Stimulated activated CD4-positive, alpha-beta T cell treated with anti-CD3 and anti-CD28 coated beads, Interleukin-12 subunit alpha, Interleukin-12 subunit beta, amount 100 ng/mL, for 24 hours (primary cell): ENCODE data around the gene HTRA3.

ENCODE experiments used
- DNase-seq, 2 experiments: peaks; one replicate each; pipeline ENCODE4 v3.0.0-alpha.2; 2020; ENCODE audit warnings: low read depth in 2 of 2

Gene HTRA3

DNA sequence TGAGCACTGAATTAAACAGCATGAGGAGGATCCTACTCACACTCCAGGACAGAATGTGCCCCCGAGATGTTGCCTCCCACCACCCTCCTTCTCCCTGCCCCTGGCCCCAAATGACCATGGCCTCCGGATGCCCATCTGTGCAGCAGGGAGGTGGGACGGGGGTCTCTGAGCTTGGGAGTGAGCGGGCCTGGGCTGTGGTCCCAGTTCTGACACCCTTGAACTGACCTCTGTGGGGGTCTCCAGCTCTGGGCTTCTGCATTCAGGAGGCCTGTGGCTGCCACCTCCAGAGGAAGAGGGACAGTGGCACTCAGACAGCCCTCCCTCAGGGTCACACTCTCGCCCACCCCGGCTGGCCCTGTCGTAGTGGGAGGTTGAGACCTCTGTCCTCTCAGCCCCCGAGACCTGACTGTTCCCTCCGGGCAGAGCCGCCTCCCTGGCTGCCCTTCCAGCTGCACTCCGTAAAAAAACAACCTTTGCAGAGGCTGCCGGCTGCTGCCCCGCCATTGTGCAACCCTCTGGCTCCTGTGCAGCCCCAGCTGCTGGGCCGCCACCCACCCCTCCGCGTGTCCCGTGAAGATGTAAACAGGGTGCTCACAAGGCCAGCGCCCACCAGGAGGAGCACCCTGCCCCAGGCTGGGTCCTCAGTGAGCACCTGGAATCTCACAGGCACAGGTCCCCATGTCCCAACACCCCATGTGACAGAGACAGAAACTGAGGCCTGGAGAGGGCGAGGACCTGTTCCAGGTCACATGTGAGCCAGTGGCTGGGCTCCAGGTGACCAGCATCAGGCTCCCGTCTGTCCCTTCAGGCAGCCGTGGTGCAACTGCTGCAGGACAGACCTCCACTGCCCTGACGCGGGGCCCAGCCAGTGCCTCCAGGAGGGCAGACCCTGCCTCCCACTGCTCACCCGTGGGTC, 39.6 kb downstream of the HTRA3 start:
- no peak for DNase-seq

DNA sequence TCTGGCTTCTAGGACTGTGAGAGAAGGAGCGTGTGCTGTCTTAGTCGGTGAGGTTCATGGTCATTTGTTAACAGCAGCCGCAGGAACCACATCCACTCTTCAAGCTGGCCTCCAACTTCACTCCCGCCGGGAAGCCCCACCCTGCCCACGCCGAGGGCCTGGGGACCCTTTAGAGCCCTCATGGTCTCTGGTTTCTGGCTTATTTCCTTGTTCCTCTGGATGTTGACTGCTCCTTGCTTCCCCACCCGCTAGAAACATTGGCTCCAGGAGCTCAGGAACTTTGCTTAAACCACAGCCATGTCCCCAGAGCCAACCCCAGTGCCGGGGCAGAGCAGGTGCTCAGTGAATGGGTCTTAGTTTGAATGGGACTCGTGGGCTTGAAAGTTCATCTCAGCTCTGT, 40.8 kb downstream of the HTRA3 start:
- no peak for DNase-seq

DNA sequence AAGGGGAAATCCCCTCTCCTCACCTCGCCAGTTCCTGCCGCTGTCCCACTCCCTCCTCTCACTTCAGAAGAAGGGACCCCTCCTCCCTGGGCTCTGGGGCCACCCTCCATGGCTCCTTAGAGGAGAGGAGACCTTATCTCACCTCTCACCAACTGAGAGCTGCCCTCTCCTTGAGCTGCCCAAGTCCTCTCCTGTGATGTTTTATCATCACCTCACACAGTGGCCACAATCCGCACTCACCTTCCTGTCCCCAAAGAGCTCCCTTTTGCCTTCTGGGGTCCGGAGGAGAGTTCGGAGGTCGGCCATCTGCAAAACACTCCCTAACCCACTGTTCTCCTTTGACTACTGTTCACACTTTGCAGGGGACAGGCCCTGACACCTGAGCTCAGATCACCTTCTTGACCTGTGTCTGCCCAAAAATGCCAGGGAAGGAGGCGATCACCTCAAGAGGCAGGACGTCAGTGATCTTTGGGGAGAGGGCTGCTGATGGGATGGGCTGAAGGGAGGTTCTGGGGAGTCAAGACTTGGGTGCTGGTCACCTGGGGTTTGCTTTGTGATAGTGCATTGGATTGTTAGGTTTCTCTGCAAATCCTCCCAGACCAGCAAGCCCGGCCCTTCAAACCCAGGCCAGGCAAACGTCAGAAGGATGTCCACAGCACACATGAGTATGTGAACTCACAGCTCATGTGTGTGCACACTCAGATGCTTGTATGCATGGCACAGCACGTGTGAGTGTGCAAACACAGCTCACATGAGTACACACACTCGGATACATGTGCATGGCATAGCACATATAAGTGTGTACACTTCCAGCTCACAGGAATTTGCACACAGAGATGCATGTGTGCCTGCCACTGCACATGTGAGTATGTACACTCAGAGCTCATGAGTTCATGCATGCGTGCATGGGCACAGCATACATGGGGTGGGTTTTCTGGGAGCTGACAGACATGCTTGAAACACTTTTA, 41.8 kb downstream of the HTRA3 start:
- no peak for DNase-seq

DNA sequence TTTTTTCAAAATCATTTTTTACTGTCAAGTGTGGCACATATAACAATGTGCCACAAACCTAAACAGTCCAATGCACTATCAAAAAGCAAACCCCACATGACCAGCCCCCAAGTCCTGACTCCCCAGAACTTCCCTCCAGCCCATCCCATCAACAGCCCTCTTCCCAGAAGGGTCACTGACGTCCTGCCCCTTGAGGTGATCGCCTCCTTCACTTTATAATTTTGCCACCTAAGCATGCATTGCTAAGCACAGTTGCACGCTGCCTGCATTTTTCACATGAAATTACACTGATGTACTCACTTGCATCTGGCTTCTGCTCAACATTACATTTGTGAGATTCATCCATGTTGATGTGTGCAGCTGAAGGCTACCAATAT, 42.5 kb downstream of the HTRA3 start:
- no peak for DNase-seq

DNA sequence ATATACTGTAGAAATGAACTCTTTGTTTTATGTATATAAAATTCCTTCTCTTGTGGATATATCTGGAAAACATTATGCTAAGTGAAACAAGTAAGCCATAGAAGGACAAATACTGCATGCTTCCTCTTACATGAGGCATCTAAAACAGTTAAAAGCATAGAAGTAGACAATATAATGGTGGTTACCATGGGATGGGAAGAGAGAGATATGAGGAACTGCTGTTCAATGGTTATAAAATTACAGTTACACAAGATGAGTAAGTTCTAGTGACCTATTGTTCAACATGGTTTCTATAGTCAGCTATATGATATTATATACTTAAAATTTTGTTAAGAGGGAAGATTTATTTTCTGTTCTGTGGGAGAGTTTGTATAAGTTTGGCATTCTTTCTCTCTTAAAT, 43.4 kb downstream of the HTRA3 start:
- DNase-seq = no peak

DNA sequence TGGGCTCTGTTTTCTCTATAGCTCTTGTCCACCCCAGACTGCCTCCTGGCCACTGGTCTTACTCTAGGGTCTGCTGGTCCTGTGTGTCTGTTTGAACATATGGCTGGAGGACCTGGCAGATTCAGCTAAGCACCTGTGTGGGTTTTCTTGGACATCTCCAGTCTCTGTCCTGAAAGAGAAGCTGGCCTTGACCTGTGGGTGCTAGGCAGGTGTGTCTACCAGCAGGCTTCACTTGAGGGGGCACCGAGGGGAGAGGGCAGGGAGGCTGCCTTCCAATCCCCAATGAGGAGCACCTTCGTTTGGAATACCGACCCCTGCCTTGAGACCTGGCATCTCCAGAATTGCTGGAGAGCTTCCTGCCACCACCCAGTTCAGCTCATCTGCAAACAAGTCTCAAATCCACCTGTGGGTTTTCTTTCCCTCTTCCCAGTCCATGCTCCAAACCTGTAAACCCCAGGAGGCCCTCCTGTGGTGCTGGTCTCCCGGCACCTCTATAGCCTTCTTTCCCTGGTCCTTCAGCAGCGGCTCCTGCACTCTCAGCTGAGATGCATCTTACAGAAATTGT, 45.2 kb downstream of the HTRA3 start:
- DNase-seq = no peak

DNA sequence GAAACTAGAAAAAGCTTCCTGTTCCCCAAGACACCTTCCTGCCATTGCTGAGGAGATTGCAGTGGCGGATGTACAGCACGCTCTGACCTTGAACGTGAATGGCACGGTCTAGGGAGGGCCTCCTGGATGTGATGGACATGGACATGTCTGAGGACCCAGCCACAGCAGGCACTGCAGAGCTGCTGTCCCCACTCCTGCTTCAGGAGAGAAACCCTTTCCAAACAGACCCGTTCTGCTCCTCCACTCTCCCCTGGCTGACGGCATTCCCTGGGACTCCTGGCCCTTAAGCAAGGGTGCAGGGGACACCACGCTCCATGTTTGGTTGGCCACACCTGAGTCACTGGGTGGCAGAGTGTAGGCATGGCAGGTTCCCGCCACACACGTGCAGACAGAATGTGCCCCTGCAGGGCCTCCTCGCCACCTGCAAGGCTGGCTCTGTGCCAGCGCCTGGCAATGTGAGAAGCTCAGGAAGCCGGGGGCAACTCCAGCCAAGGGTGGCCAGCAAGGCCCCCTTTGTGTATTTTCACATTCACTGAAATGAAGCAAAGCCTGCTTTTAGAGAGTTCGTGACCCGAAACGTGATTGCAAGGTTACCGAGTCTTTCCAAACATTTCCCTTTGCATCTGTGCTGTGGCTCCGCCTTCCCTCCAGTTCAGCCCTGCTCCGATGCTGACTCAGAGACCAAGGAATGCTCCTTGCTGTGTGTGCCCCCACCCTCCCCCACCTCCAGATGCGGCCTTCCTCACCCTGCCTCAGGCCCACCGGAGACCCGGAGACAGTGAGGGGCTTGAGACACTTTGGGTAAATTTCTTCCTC, 46.1 kb downstream of the HTRA3 start:
- DNase-seq = no peak

DNA sequence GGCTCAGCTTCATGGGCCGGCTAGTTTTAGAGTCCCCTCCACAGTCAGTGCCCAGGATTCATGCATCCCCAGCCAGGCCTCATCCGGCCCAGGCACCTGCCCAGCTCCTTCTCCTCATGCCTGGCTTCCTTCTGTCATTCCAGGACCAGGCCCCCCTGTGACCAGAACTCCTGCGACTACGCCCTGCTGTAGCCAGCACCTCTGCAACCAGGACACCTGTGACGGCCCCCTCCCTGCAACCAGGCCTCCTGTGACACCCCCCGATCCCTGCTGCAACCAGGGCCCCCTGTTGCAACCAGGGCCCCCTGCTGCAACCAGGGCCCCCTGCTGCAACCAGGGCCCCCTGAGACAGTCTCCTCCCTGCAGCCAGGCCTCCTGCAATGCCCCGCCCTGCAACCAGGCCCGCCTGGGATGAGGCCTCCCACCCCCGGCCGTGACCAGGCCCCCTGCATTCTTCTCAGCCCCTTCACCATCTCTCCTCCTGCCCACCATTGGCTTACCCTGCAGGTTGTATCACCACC, 46.8 kb downstream of the HTRA3 start:
- no peak for DNase-seq

DNA sequence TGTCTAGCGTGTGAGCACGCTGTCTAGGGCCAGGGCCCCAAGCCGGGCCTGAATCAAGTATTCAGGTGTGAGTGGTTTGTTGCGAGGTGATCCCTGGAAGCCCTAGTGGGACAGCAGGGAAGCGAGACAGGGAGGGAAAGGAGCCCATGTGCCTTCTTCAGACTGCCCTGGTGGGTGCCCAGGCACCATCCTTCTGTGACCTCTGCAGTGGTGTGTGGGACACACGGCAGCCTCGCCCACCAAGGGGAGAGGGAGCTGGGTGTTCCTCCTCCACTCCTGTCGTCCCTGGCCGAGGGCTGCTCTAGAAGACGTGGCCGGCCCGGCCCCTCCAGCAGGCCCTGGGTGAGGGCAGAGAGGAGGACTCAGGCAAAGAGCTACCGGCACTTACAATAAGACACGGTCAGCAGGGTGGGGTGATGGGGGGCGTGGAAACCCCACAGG, 47.4 kb downstream of the HTRA3 start:
- DNase-seq = no peak

DNA sequence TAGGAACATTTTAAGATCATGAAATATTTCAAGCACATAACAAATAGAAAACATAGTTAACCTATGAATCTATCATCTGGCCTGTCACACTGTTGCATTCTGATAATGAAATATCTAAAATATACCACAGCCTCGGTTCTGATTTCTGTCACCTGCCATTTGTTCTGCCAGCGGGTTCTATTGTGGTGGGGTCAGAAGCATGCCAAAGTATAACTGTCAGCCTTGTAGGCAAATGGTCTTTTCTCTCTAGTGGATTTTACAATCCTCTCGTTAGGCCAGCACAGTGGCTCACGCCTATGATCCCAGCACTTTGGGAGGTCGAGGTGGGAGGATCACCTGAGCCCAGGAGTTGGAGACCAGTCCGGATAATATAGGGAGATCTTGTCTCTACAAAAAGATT, 47.9 kb downstream of the HTRA3 start:
- no peak for DNase-seq

DNA sequence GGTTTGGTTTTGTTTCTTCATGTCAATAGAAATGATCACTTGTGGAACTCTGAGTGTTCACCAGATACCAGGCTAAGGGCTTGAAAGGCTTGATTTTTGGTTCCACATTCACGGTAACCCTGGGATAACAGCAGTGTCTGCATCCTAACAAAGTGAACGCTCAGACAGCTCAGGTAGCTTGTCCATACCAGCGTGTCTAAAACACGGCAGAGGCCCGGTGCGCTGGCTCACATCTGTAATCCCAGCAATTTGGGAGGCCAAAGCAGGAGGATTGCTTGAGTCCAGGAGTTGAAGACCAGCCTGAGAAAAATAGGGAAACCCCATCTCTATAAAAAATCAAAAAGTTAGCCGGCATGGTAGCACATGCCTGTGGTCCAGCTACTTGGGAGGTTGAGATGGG, 49.0 kb downstream of the HTRA3 start:
- DNase-seq = no peak

DNA sequence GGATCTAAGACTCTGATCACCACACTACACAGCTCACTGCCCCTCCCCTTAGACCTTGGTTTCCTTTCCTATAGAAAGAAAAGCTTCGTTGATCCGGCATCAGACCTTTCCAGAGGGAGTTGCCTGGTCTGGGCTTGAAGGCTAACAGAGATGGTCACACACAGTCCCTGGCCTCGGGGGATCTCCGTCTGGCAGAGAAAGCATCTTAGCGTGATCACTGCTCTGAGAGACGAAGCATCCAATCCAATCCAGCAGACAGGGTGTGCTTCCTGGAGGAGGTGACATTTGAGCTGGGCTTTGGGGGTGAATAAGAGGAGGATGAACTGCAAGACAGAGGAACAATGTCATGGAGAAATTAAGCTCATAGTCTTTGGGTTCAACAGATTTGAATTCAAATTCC, 49.5 kb downstream of the HTRA3 start:
- DNase-seq = no peak

DNA sequence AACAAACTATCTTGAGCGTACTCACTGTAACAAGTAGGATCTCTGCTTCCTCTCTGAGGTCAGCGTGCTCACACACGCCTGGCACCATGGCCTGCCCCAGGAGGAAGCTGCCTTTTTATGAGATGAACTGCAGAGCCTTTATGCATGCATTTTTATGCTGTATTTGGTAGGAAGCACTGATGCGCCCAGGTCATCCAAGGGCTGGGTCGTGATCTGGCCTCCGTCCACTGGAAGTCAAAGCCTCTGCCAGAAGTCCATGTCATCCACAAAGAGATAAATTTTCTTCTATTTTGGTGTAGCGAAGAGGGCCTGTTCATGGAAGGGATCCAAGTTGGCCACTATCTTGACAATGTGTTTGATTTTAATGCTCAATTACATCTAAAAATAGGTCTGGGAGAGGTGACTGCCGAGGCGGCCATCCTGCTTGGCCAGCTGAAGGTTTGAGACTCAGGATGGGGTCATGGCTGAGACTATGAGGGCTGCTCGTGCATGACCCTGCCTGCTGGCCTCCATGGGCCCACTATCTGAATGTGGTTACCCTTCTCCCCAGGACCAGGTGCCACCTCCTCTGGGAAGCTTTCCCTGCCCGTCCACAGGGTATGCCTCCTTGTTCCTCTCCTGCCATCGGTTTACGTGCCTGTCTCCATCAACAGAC, 50.3 kb downstream of the HTRA3 start:
- no peak for DNase-seq

DNA sequence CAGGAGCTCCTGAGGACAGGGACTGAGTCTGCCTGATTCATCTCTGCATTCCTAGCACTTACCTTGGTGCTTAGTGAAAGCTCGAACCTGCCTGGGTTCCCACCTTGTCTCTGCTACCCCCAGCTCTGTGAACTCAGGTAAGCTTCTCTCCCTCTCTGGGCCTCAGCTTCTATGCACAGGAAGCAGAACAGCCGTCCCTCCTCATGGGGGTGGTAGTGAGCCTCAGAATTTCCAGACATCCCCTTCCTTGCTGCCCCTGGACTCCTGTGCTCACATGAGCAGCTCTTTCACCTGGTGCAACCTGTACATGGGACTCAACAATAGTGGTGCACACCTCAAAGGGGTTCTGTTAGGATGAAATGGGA, 50.8 kb downstream of the HTRA3 start:
- no peak for DNase-seq

DNA sequence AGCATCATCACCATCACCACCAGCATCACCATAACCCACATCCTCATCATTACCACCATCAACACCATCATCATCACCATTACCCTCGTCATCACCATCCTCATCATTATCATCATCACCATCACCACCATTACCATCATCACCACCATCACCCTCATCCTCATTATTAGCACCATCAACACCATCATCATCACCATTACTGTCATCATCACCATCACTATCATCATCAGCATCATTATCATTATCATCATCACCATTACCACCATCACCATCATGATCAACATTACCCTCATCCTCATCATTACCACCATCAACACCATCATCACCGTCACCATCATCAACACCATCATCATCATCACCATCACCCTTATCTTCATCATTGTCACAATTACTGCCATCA, 51.7 kb downstream of the HTRA3 start:
- no peak for DNase-seq

DNA sequence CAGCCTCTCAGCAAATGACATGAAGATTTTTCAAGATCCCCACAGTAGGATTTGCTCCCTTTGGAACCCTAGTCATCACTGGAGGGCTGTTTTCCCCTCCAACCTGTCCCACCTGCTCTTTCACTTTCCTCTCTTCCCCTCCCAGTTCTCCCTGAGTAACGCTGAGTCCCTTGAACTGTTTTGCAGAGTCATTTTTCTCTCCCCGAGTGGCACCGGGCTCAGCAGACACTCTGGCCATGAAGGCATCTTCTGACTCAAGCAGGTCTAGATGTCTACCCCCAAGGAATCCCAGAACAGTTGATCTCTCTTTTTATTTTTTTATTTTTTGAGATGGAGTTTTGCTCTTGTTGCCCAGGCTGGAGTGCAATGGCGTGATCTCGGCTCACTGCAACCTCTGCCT, 52.2 kb downstream of the HTRA3 start:
- DNase-seq = no peak

DNA sequence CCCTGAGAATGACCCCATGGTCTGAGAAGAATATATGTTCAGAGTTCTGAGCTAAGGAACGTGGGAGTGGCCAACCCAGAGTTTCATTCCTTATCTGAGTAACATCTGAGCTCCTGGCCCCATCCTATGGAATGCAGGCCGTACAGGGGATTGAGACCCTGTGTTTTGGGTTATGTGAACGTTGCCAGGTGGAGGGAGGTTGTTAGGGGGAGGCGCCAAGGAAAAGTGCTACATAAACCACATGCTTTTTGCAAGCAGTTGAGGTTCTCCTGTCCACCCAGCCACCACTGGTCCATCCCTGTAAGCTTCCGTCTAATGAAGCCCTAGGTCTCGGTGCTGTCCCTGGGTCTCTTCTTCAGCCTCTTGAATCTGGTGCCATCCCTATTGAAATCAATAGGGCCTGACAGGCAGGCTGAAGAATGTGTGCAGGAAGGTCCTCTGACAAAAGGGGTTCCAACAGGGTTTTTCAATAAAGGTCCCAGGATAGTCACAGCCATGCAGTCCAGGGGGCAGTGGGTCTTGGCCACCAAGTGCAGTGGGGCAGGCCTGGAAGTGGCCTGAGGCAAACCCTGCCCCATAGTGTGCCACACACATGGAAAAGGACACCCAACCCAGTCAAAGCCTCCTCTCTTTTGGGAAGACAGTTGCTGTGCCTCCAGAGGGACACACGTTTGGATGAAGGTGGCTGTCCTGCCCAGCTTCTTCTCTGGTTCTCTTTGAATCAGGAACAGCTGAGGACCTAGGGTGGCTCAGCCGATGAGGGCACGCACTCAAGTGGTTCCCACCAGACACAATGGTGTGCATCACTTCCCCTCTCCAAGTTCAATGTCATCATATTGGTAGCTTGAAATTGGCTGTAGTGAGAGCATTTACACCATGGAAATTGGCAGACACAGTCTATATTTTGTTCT, 53.5 kb downstream of the HTRA3 start:
- DNase-seq = no peak

DNA sequence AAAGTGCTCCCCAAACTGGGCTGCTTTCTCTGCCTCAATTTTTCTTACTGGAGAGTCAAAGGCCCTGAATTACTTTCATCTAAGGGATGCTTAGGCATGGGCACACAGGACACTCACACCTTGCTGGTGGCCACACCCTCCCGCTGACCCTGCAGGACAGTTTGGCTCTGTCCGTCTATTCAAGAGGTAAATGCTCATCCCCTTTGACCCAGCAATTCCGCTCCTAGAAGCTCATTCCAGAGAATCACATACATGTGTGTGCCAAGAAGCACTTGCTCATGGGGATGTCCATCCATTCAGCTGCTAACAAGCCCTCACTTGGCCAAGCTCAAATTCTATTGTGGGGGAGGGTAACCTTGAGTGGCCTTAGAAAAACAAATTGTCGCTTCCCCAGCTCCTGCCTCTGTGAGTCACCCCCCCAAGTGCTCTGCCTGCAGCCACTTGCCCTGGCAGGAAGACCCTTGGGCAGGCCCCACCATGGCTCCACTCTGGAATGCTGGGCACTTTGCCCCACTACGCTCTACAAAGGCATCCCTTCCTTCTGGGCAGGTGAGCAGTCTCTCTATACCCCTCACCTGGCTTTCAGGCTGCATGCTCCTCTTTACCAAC, 54.5 kb downstream of the HTRA3 start:
- no peak for DNase-seq

DNA sequence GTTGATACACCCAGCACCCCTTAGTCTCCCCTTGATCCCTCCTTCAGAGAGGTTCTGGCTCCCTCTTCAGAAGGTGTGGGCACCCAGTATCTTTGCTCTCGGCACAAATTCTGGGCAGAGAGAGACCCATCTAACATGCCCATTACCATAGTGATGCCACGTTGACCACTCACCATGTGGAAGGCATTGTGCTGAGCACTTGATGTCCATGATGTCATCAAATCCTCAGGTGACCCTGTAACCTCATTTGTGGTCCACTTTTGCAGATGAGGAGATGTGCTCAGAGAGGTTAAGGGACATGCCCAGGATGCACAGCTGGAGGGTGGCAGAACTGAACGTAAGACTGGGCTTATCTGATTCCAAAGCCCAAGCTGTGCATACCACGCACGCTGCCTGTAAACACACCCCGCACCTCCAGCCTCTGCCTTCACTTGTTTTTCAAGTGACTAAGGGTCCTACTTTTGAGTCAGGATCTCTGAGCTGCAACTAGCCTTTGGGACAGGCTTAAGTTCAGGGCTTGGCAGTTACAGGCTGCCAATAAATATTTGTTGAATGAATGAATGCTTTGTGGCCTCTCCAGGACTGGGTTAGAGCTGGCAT, 55.2 kb downstream of the HTRA3 start:
- DNase-seq = no peak
